SK-N-SH (cell line): ENCODE data around the gene HES6. TPM values are rescaled to one million over a fixed set of nuclear protein-coding genes. Genes with fewer than 3 reads are reported as not detected.
A peak's percentile ranks its signal among the peaks of the same experiment; 100 is the strongest.

Source experiments
- CTCF ChIA-PET: fragments of 300-600, 350-600 bp; formaldehyde crosslinking; extraction: SDS; loops from one replicate; lab custom pipeline; 2021; lab: Yijun Ruan, JAX
- POLR2A ChIA-PET: fragments of 350-600 bp; sonication (Branson Sonifier 250); formaldehyde crosslinking; extraction: SDS; loops from one replicate; lab custom pipeline; 2020; ENCODE audit warnings: antibody characterized with exemption, inconsistent platforms; lab: Yijun Ruan, JAX
- DNase-seq: peaks from one replicate; pipeline ENCODE4 v3.0.0; 2012
- H2AFZ ChIP-seq: fragments of 200-600 bp; sonication (generic); 2 replicates; pipeline ENCODE4 v1.8.1; 2016; ENCODE audit warnings: antibody characterized with exemption, mild to moderate bottlenecking, low read depth
- H3F3A ChIP-seq: fragments of 200-600 bp; sonication (generic); replicated peaks from 2 replicates; pipeline ENCODE3; 2016; ENCODE audit warnings: antibody characterized with exemption, mild to moderate bottlenecking; ENCODE audit not compliant: insufficient read depth
- H3K27ac ChIP-seq, 2 experiments: fragments of 200-500 bp in 1 of 2; fragments of 200-600 bp in 1 of 2; sonication (Bioruptor generic) in 1 of 2; sonication (generic), shearing (Covaris generic) in 1 of 2; 2 replicates each; pipeline versions ENCODE4 v1.5.1 to v1.6.1; 2014 to 2016; ENCODE audit warnings: low read depth in 2 of 2, inconsistent platforms in 1 of 2, low read length in 1 of 2, mild to moderate bottlenecking in 1 of 2, mixed read lengths in 1 of 2
- H3K27me3 ChIP-seq: fragments of 200-600 bp; sonication (generic), shearing (Covaris generic); 2 replicates; pipeline ENCODE4 v1.6.1; 2016; ENCODE audit warnings: mixed run types; ENCODE audit not compliant: insufficient read depth
- H3K36me3 ChIP-seq, 2 experiments: fragments of 200-500 bp in 1 of 2; fragments of 200-600 bp in 1 of 2; sonication (Bioruptor generic) in 1 of 2; sonication (generic) in 1 of 2; replicated peaks in 1 of 2; 2 replicates each; pipeline versions ENCODE3 to v1.5.1; 2014 to 2016; ENCODE audit warnings: low read length in 1 of 2, mild to moderate bottlenecking in 1 of 2; ENCODE audit not compliant: insufficient read depth in 2 of 2, control insufficient read depth in 1 of 2
- H3K4me1 ChIP-seq, 2 experiments: fragments of 200-500 bp in 1 of 2; fragments of 200-600 bp in 1 of 2; sonication (Bioruptor generic) in 1 of 2; sonication (generic), shearing (Covaris generic) in 1 of 2; 2 replicates each; pipeline versions ENCODE4 v1.5.1 to v1.6.1; 2014 to 2016; ENCODE audit warnings: low read depth in 1 of 2, low read length in 1 of 2, mixed run types in 1 of 2; ENCODE audit not compliant: insufficient read depth in 2 of 2, control insufficient read depth in 1 of 2
- H3K4me2 ChIP-seq: fragments of 200-600 bp; sonication (generic), shearing (Covaris generic); 2 replicates; pipeline ENCODE4 v1.6.1; 2017; ENCODE audit warnings: mixed run types
- H3K4me3 ChIP-seq, 2 experiments: fragments of 200-500 bp in 1 of 2; fragments of 200-600 bp in 1 of 2; sonication (Bioruptor generic) in 1 of 2; sonication (generic), shearing (Covaris generic) in 1 of 2; 2 replicates each; pipeline versions ENCODE4 v1.5.1 to v1.8.1; 2014 to 2016; ENCODE audit warnings: low read depth in 2 of 2, inconsistent platforms in 1 of 2, low read length in 1 of 2, mild to moderate bottlenecking in 1 of 2, mixed read lengths in 1 of 2, moderate library complexity in 1 of 2
- H3K79me2 ChIP-seq: fragments of 200-600 bp; sonication (generic); 2 replicates; pipeline ENCODE4 v1.8.1; 2017; ENCODE audit warnings: mild to moderate bottlenecking; ENCODE audit not compliant: insufficient read depth
- H3K9ac ChIP-seq: fragments of 200-600 bp; sonication (generic); 2 replicates; pipeline ENCODE4 v1.6.1; 2017; ENCODE audit warnings: mixed run types
- H3K9me2 ChIP-seq: fragments of 200-600 bp; sonication (generic); 2 replicates; pipeline ENCODE4 v1.6.1; 2017; ENCODE audit warnings: mixed run types
- H3K9me3 ChIP-seq: fragments of 200-600 bp; sonication (generic); 2 replicates; pipeline ENCODE4 v1.6.1; 2017; ENCODE audit warnings: mixed run types, mild to moderate bottlenecking, moderate library complexity
- H4K20me1 ChIP-seq: fragments of 200-600 bp; sonication (generic); 2 replicates; pipeline ENCODE4 v1.6.1; 2017; ENCODE audit warnings: mild to moderate bottlenecking, mixed run types; ENCODE audit not compliant: insufficient read depth
- ELF1 ChIP-seq: IDR thresholded peaks from 2 replicates; pipeline ENCODE4 v1.4.0; 2012
- EP300 ChIP-seq, 2 experiments: IDR thresholded peaks; 2 replicates each; pipeline versions ENCODE4 v1.4.0 to v1.6.1; 2012; ENCODE audit warnings: borderline replicate concordance in 1 of 2, low read depth in 1 of 2, low read length in 1 of 2
- POLR2AphosphoS5 ChIP-seq: IDR thresholded peaks from 2 replicates; pipeline ENCODE4 v1.6.1; 2012; ENCODE audit warnings: low read depth, low read length
- RAD21 ChIP-seq: IDR thresholded peaks from 2 replicates; pipeline ENCODE4 v1.6.1; 2012; ENCODE audit warnings: mild to moderate bottlenecking, low read length
- RFX5 ChIP-seq: IDR thresholded peaks from 2 replicates; pipeline ENCODE4 v1.6.1; 2012; ENCODE audit warnings: mild to moderate bottlenecking, improper control_type of control experiment, low read length
- WGBS: methylation state at CpG from one replicate; pipeline ENCODE4 v1.1.6; 2017; ENCODE audit warnings: low lambda C conversion rate; 5-methylcytosine and 5-hydroxymethylcytosine counted together
- polyA plus RNA-seq, 3 experiments: library from polyadenylated mRNA; depleted of rRNA; stranded (reverse); fragments of >200 nt; gene quantifications; 2 replicates each; pipeline ENCODE4 v1.2.3, GENCODE V29; 2012
- TF ChIP-seq, protein P1 (sequence below): fragments of 200-600 bp; sonication (generic); IDR thresholded peaks from 2 replicates; pipeline ENCODE4 v1.6.1; 2017; ENCODE audit warnings: antibody characterized with exemption, mild to moderate bottlenecking, moderate library complexity
- TF ChIP-seq, protein P2 (sequence below): IDR thresholded peaks from 2 replicates; pipeline ENCODE4; 2012

HES6 gene
- polyA plus RNA-seq, 1 of the 3 experiments (the other 2 are of a cell fraction), result 3.6 TPM

DNA sequence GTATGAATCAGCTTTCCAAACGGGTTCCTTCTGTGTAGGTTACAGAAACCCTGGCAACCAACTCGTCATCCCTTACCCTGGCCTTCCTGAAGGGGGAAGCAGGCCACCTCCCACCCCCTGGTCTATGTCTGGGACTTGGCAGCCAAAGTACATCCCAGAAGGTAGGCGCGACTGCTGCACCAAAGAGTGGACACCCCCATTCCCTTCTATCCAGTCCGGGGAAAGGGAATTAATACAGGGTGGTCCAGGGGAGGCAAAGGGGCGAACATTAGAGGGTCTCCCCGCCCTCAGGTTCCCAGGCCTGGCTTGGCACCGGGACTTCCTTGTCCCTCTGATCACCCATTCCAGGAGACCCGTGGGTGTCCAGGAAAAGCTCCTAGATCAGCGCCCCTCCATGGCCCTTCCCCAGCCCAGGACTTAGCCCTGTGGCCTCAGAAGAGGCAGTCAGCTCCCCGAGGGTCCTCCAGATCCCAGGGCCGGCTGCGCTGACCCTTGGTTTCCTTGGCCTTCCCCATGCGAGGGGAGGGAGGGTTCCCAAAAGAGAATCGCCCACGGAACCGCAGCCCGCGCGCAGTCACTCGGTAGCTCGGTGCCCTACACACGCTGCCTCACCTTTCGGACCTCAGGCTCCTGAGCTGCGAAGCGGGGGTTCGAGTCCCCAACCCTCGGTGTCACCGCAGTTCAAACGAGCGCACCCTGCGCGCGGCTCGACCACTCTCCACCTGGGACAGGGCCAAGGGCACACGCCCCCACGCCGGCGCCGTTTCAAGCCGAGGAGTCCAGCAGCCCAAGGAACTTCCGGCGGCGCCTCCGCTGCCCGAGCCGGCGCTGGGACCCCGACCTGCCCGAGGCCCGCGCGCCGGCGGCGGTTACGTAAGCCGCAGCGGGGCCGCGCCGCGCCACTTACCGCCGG lies 48.2 kb upstream of the HES6 start, which contains the start of gene PER2:
PER2 (minus strand) TSS at position 874 of the 913 bp plus-strand sequence. CDS start 10,674 bp downstream, outside the sequence.
- peak within 1 kb of the TSS; percentile 89 for H3K9ac ChIP-seq
- H3K4me3 ChIP-seq, result peak within 1 kb of the TSS; percentile 74 to 75
- H3K79me2 ChIP-seq, result peaks cover 20% of the 10 kb centered on the region; the same call in 1 of the 2 replicates
- H3F3A ChIP-seq, result no peaks in the 10 kb centered on the region
- H3K27ac ChIP-seq, result peak within 1 kb of the TSS in 1 of 2 experiments; percentile 67; a peak in 2 of 4 replicates
- H3K9me3 ChIP-seq, result no peaks in the 10 kb centered on the region
- H3K27me3 ChIP-seq, result no peaks in the 10 kb centered on the region
- ChIA-PET CTCF (interaction anchor here (0.8 to 5.7 kb wide), 10 partner anchors 9 to 44 kb away, joined by 3 to 28 read pairs (median 4); no protein-coding TSS in a partner anchor), POLR2A (no interaction called here)
- WGBS, result 19% methylated on average over 27 of the region's 65 CpGs
- H3K36me3 ChIP-seq, result no peaks in the 10 kb centered on the region
- H4K20me1 ChIP-seq, result peaks cover 15% of the 10 kb centered on the region; the same call in 1 of the 2 replicates
- peak; percentile 71 for DNase-seq
- H2AFZ ChIP-seq, result peak within 1 kb of the TSS; percentile 97
- H3K9me2 ChIP-seq, result no peaks in the 10 kb centered on the region
- H3K4me1 ChIP-seq, result peaks cover 8 to 15% of the 10 kb centered on the region in 2 experiments; a peak in 3 of 4 replicates
- TF ChIP-seq RFX5 (0 out of 2 replicates have a peak, but pooled peaks have one; percentile 24), ELF1 (no peak), RAD21 (peak; percentile 19; the same call in 1 of the 2 replicates), EP300 (IDR thresholded peaks at IDR 0.05; ENCODE audit: borderline replicate concordance in 1 of 2, low read depth in 1 of 2, low read length in 1 of 2) (0 out of 4 replicates have a peak, but pooled peaks of 1 of the 2 experiments have one; percentile 10)
- TF ChIP-seq, protein P1, sequence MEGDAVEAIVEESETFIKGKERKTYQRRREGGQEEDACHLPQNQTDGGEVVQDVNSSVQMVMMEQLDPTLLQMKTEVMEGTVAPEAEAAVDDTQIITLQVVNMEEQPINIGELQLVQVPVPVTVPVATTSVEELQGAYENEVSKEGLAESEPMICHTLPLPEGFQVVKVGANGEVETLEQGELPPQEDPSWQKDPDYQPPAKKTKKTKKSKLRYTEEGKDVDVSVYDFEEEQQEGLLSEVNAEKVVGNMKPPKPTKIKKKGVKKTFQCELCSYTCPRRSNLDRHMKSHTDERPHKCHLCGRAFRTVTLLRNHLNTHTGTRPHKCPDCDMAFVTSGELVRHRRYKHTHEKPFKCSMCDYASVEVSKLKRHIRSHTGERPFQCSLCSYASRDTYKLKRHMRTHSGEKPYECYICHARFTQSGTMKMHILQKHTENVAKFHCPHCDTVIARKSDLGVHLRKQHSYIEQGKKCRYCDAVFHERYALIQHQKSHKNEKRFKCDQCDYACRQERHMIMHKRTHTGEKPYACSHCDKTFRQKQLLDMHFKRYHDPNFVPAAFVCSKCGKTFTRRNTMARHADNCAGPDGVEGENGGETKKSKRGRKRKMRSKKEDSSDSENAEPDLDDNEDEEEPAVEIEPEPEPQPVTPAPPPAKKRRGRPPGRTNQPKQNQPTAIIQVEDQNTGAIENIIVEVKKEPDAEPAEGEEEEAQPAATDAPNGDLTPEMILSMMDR, result peak; percentile 23; the same call in 1 of the 2 replicates
- H3K4me2 ChIP-seq, result peak within 1 kb of the TSS; percentile 95

DNA sequence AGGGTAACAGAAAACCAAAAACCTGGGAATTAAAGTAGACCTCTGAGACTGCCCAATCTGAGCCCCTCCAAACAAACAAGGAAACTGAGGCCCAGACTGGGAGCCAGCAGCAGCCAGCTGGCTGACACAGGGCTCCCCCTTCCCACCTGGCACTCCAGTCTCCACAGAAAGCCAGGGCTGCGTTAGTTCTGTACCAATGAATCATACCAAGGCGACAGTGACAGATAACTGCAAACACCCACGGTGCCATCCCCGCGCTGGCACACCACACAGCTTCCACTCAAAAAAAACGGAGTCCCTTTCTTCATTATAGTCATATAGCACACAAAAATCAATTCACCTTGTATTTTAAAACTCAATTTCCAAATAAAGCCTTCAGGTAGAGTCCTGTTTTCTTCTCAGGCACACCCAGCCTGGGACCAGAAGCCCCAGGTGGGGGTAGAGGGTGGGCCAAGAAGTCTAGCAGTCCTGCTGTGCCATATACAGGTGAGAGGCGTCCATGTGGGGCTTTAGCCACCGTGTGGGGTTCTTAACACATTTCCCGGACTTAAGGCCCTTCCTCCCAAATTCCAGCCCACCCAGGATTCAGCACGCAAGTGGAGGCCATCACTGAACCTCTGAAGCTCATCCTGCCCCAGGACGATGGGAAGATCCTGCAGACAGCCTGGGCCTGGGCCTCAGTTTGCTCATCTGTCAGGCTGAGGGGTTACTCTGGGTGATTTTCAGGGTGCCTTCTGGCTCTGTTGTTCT lies 47.3 kb upstream of the HES6 start:
- H3K9ac ChIP-seq, result peak overlapping the region; percentile 89; the same call in 1 of the 2 replicates

More for the DNA sequence above, 47.3 kb upstream of the HES6 start:
- WGBS, result 80% methylated on average over 7 of the region's 11 CpGs
- Histone ChIP-seq H3F3A (no peaks in the 10 kb centered on the region), H3K4me2 (peak overlapping the region; percentile 95), H2AFZ (no peak overlapping the region), H3K27me3 (no peaks in the 10 kb centered on the region), H4K20me1 (peaks cover 15% of the 10 kb centered on the region; the same call in 1 of the 2 replicates), H3K27ac (peak overlapping the region in 1 of 2 experiments; percentile 67; a peak in 1 of 4 replicates), H3K4me1 (peaks cover 8 to 15% of the 10 kb centered on the region in 2 experiments; a peak in 3 of 4 replicates), H3K4me3 (peak overlapping the region in 1 of 2 experiments; percentile 75; a peak in 1 of 4 replicates), H3K79me2 (peaks cover 20% of the 10 kb centered on the region; the same call in 1 of the 2 replicates), H3K36me3 (no peaks in the 10 kb centered on the region), H3K9me3 (no peaks in the 10 kb centered on the region), H3K9me2 (no peaks in the 10 kb centered on the region)
- TF ChIP-seq, protein P2, sequence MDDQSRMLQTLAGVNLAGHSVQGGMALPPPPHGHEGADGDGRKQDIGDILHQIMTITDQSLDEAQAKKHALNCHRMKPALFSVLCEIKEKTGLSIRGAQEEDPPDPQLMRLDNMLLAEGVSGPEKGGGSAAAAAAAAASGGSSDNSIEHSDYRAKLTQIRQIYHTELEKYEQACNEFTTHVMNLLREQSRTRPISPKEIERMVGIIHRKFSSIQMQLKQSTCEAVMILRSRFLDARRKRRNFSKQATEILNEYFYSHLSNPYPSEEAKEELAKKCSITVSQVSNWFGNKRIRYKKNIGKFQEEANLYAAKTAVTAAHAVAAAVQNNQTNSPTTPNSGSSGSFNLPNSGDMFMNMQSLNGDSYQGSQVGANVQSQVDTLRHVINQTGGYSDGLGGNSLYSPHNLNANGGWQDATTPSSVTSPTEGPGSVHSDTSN, result peak; percentile 37; the same call in 1 of the 2 replicates
- TF ChIP-seq POLR2AphosphoS5, result no peak
- POLR2A ChIA-PET, result no interaction called here
- CTCF ChIA-PET, result interaction anchor here (1.0 to 5.7 kb wide), 5 partner anchors 8 to 31 kb away, joined by 3 to 28 read pairs (median 12); no protein-coding TSS in a partner anchor
- DNase-seq, result no peak
